ENCODE data around the gene NCKAP5. TPM values are rescaled to one million over a fixed set of nuclear protein-coding genes. Genes with fewer than 3 reads are reported as not detected.

NCKAP5 gene
- total RNA-seq, 1 donor from 2014 or later = 7.4 TPM

DNA sequence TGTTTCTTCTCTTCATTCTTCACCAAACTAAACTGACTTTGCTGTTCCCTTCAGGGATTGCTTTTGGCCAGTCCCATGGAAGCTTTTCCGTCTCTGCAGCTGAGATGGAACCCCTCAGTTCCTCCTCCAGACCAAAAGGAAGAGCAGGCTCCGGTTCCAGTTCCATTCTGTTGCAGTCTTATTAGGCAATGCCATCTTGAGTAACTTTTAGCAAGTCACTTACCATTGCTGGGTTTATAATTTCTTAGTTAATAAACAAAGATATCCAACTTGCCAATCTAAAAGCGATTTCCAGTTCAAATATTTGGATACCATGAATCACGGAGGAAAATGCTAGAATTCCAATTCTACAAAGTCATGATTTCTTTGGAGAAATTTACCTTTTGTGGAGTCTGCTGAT, 684.0 kb downstream of the NCKAP5 start:
- no peak overlapping the region for H3K4me3 Mint-ChIP-seq (ENCODE audit: unreplicated experiment)
- H3K9me3 Mint-ChIP-seq (ENCODE audit: unreplicated experiment) = no peaks in the 10 kb centered on the region
- H3K4me1 Mint-ChIP-seq (ENCODE audit: unreplicated experiment) = no peaks in the 10 kb centered on the region
- no peak for TF ChIP-seq CTCF (IDR thresholded peaks at IDR 0.05; ENCODE audit: unreplicated experiment)
- no peaks in the 10 kb centered on the region for H3K36me3 Mint-ChIP-seq (ENCODE audit: low read depth, unreplicated experiment)
- no peak overlapping the region for H3K27ac Mint-ChIP-seq (ENCODE audit: unreplicated experiment)
- no peak for DNase-seq (ENCODE audit: low spot score)
- H3K27me3 Mint-ChIP-seq (ENCODE audit: unreplicated experiment) = peaks cover 2% of the 10 kb centered on the region

GRCh38 chr2:132883430-132883829, 684.8 kb downstream of the NCKAP5 start:
- TF ChIP-seq CTCF (IDR thresholded peaks at IDR 0.05; ENCODE audit: unreplicated experiment) = no peak
- Mint-ChIP-seq H3K27ac (ENCODE audit: unreplicated experiment) (no peak overlapping the region), H3K27me3 (ENCODE audit: unreplicated experiment) (peaks cover 2% of the 10 kb centered on the region), H3K4me3 (ENCODE audit: unreplicated experiment) (no peak overlapping the region), H3K9me3 (ENCODE audit: unreplicated experiment) (no peaks in the 10 kb centered on the region), H3K36me3 (ENCODE audit: low read depth, unreplicated experiment) (no peaks in the 10 kb centered on the region), H3K4me1 (ENCODE audit: unreplicated experiment) (no peaks in the 10 kb centered on the region)
- no peak for DNase-seq (ENCODE audit: low spot score)

DNA sequence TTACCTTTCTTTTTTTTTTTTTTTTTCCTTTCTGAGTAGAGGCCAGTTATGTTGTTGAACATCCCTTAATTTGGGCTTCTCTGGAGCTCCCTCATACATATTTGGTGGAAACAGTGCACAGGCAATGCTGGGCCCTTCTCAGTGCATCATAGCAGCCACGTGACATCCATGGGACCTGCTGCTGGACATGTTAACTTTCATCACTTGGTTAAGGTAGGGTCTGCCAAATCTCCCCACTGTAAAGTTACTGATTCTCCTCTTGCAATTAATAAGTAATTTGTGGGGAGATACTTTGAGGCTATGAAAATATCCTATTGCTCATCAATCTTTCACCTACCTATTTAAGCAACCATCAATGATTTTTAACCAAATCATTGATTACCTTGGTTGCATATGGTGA, 686.7 kb downstream of the NCKAP5 start:
- H3K36me3 Mint-ChIP-seq (ENCODE audit: low read depth, unreplicated experiment) = no peaks in the 10 kb centered on the region
- no peaks in the 10 kb centered on the region for H3K4me1 Mint-ChIP-seq (ENCODE audit: unreplicated experiment)
- DNase-seq (ENCODE audit: low spot score) = no peak
- H3K27ac Mint-ChIP-seq (ENCODE audit: unreplicated experiment) = no peak overlapping the region
- no peaks in the 10 kb centered on the region for H3K9me3 Mint-ChIP-seq (ENCODE audit: unreplicated experiment)
- no peak overlapping the region for H3K4me3 Mint-ChIP-seq (ENCODE audit: unreplicated experiment)
- H3K27me3 Mint-ChIP-seq (ENCODE audit: unreplicated experiment) = peaks cover 2% of the 10 kb centered on the region
- no peak for TF ChIP-seq CTCF (IDR thresholded peaks at IDR 0.05; ENCODE audit: unreplicated experiment)

- no peaks in the 10 kb centered on the region for H3K27me3 Mint-ChIP-seq (ENCODE audit: unreplicated experiment)
- no peak overlapping the region for H3K27ac Mint-ChIP-seq (ENCODE audit: unreplicated experiment)
- H3K36me3 Mint-ChIP-seq (ENCODE audit: low read depth, unreplicated experiment) = no peaks in the 10 kb centered on the region
- DNase-seq (ENCODE audit: low spot score) = no peak
- no peaks in the 10 kb centered on the region for H3K9me3 Mint-ChIP-seq (ENCODE audit: unreplicated experiment)
- no peaks in the 10 kb centered on the region for H3K4me1 Mint-ChIP-seq (ENCODE audit: unreplicated experiment)
- TF ChIP-seq CTCF (IDR thresholded peaks at IDR 0.05; ENCODE audit: unreplicated experiment) = no peak
- no peak overlapping the region for H3K4me3 Mint-ChIP-seq (ENCODE audit: unreplicated experiment)
These were observed 690.3 kb downstream of the NCKAP5 start for GRCh38 chr2:132877923-132878322.

DNA sequence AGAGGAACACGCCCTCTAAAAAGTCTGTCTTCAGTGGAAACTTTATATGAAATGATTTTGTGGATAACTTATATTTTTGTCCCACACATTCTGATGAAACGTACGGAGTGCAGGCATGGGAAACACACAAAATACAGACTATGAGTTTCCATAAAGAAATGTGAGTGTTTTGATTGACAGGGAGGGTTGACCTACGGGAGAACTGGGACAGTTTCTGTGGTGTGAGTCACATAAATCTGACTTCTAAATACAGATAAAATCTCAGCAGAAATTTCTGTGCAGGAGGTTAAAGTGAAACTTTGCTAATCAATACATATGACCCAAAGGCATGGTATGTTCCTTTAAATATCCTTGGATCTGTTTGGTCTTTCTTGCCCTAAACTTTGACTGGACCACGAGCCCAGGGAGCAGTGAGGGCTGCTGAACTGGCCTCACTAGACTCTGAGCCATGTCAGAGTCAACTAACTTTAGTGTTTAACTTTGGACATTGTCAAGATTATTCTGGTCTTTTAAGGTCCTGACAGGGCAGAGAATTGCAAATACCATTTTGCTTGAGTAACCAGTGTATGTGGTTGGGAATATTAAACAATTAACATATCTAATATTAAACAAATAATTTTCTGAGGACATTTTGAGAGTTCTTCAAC, 691.4 kb downstream of the NCKAP5 start:
- H3K27me3 Mint-ChIP-seq (ENCODE audit: unreplicated experiment) = no peaks in the 10 kb centered on the region
- no peak for DNase-seq (ENCODE audit: low spot score)
- no peak for TF ChIP-seq CTCF (IDR thresholded peaks at IDR 0.05; ENCODE audit: unreplicated experiment)
- no peak overlapping the region for H3K4me3 Mint-ChIP-seq (ENCODE audit: unreplicated experiment)
- no peaks in the 10 kb centered on the region for H3K36me3 Mint-ChIP-seq (ENCODE audit: low read depth, unreplicated experiment)
- H3K9me3 Mint-ChIP-seq (ENCODE audit: unreplicated experiment) = no peaks in the 10 kb centered on the region
- no peak overlapping the region for H3K27ac Mint-ChIP-seq (ENCODE audit: unreplicated experiment)
- no peaks in the 10 kb centered on the region for H3K4me1 Mint-ChIP-seq (ENCODE audit: unreplicated experiment)
